Measurements from ENCODE around the gene CA5A. TPM values are rescaled to one million over a fixed set of nuclear protein-coding genes. Genes with fewer than 3 reads are reported as not detected.
"Not testable (repeated sequence)": the region's sequence is repeated elsewhere in the genome, so short reads cannot be mapped to it uniquely, and the experiment has no call there.

Gene CA5A
- total and polyA plus RNA-seq, 2 of the 13 experiments (the other 11 are each of a cell fraction or from before 2014, with no cell fraction given), result 66.8 to 106 TPM

DNA sequence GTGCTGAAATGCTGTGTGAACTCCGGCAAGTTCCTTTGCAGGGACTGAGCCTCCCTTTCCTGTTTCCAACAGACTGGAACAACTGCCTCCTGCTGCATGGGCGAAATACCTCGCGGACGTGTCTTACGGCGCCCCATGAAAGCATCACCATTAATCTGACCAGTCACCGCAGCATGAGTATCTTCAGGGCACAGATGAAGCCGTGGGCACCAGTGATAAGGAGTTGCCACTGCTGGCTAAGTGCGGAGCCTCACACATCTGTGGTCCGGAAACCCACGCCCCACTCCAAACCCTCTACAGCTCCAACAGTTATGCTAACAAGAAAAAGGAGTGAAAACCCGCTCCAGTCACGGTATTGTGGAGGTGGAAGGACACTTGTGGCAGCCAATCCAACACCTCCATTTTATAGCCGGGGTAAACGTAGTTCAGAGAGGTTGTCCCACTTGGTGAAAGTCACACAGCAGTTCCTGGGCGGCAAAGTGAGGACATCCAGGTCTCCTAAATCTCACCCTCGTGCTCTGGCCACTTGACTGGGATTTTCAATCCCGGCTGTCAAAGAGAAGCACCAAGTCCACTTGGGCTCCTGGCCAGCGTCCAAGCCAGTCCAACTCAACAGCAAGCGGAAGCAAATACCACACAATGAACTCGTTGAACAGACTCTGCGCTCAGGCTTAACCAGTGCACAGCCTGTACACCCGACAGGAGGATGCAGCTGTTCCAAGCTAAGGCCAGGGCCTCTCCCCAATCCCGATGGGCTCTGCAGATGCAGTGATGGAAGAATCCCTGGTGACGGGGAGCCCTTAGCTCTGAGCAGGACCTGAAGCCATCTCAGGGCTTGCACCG is 78.0 kb downstream of the CA5A start (continued):
- TF ChIP-seq, protein P1, sequence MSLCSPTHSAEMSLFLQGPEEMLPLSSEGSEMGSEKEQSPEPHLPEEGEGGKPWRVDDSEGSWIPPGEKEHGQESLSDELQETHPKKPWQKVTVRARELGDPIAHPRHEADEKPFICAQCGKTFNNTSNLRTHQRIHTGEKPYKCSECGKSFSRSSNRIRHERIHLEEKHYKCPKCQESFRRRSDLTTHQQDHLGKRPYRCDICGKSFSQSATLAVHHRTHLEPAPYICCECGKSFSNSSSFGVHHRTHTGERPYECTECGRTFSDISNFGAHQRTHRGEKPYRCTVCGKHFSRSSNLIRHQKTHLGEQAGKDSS (CRISPR knock-in tag; IDR thresholded peaks at IDR 0.05; ENCODE audit: borderline replicate concordance, low read depth), result peak; percentile 80; the same call in 1 of the 2 replicates
- TF ChIP-seq RFXAP (CRISPR knock-in tag; IDR thresholded peaks at IDR 0.05; ENCODE audit: borderline replicate concordance) (0 out of 2 replicates have a peak, but pooled peaks have one; percentile 75), BCL6 (CRISPR knock-in tag; IDR thresholded peaks at IDR 0.05) (peak; percentile 69), ETV5 (CRISPR knock-in tag; IDR thresholded peaks at IDR 0.05; ENCODE audit: borderline replicate concordance) (peak; percentile 95), ZNF768 (CRISPR knock-in tag; IDR thresholded peaks at IDR 0.05) (peak; percentile 97), GATAD1 (CRISPR knock-in tag; IDR thresholded peaks at IDR 0.05) (peak; percentile 24; the same call in 1 of the 2 replicates), IRF2 (CRISPR knock-in tag; IDR thresholded peaks at IDR 0.05) (peak; percentile 62; the same call in 1 of the 2 replicates), BRD4 (CRISPR knock-in tag; IDR thresholded peaks at IDR 0.05) (peak; percentile 84; the same call in 1 of the 2 replicates), HOXA5 (CRISPR knock-in tag; IDR thresholded peaks at IDR 0.05) (peak; percentile 58; the same call in 1 of the 2 replicates), PPARG (CRISPR knock-in tag; conservative IDR thresholded peaks at IDR 0.05) (0 out of 2 replicates have a peak, but pooled peaks have one; percentile 38), TARDBP (CRISPR knock-in tag; IDR thresholded peaks at IDR 0.05) (peak; percentile 76), PHF20 (CRISPR knock-in tag; IDR thresholded peaks at IDR 0.05) (0 out of 2 replicates have a peak, but pooled peaks have one; percentile 35), ZNF777 (CRISPR knock-in tag; IDR thresholded peaks at IDR 0.05) (0 out of 2 replicates have a peak, but pooled peaks have one; percentile 44), CREM (IDR thresholded peaks at IDR 0.05) (peak; percentile 38; the same call in 1 of the 2 replicates), TBX2 (CRISPR knock-in tag; IDR thresholded peaks at IDR 0.05; ENCODE audit: borderline replicate concordance) (peak; percentile 88), ZNF766 (CRISPR knock-in tag; IDR thresholded peaks at IDR 0.05; ENCODE audit: borderline replicate concordance) (peak; percentile 24; the same call in 1 of the 2 replicates), ZNF292 (CRISPR knock-in tag; IDR thresholded peaks at IDR 0.05; ENCODE audit: borderline replicate concordance, low read depth) (peak; percentile 60; the same call in 1 of the 2 replicates), NKX3-1 (CRISPR knock-in tag; IDR thresholded peaks at IDR 0.05) (peak; percentile 31; the same call in 1 of the 2 replicates), SOX6 (CRISPR knock-in tag; IDR thresholded peaks at IDR 0.05) (peak; percentile 76), KDM2A (CRISPR knock-in tag; IDR thresholded peaks at IDR 0.05; ENCODE audit: borderline replicate concordance, low read depth) (peak; percentile 50), ZNF331 (CRISPR knock-in tag; IDR thresholded peaks at IDR 0.05) (peak; percentile 80), ZFX (CRISPR knock-in tag; IDR thresholded peaks at IDR 0.05; ENCODE audit: low read depth) (peak; percentile 83), RBM39 (IDR thresholded peaks at IDR 0.05; ENCODE audit: low read depth, low read length, poor library complexity, severe bottlenecking) (peak; percentile 26)
- TF ChIP-seq, protein P2, sequence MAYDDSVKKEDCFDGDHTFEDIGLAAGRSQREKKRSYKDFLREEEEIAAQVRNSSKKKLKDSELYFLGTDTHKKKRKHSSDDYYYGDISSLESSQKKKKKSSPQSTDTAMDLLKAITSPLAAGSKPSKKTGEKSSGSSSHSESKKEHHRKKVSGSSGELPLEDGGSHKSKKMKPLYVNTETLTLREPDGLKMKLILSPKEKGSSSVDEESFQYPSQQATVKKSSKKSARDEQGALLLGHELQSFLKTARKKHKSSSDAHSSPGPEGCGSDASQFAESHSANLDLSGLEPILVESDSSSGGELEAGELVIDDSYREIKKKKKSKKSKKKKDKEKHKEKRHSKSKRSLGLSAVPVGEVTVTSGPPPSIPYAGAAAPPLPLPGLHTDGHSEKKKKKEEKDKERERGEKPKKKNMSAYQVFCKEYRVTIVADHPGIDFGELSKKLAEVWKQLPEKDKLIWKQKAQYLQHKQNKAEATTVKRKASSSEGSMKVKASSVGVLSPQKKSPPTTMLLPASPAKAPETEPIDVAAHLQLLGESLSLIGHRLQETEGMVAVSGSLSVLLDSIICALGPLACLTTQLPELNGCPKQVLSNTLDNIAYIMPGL (CRISPR knock-in tag; IDR thresholded peaks at IDR 0.05; ENCODE audit: borderline replicate concordance in 1 of 2, low read depth in 1 of 2), result 0 out of 4 replicates have a peak, but pooled peaks have one; percentile 25 to 29
- TF ChIP-seq CREM (CRISPR knock-in tag; IDR thresholded peaks at IDR 0.05); SOX6 (IDR thresholded peaks at IDR 0.05): not testable (repeated sequence)
- TF ChIP-seq, protein P3, sequence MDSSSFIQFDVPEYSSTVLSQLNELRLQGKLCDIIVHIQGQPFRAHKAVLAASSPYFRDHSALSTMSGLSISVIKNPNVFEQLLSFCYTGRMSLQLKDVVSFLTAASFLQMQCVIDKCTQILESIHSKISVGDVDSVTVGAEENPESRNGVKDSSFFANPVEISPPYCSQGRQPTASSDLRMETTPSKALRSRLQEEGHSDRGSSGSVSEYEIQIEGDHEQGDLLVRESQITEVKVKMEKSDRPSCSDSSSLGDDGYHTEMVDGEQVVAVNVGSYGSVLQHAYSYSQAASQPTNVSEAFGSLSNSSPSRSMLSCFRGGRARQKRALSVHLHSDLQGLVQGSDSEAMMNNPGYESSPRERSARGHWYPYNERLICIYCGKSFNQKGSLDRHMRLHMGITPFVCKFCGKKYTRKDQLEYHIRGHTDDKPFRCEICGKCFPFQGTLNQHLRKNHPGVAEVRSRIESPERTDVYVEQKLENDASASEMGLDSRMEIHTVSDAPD (CRISPR knock-in tag; IDR thresholded peaks at IDR 0.05), result peak; percentile 83
